A673 (cell line): ENCODE data around the gene NPRL2. TPM values are rescaled to one million over a fixed set of nuclear protein-coding genes. Genes with fewer than 3 reads are reported as not detected.

Source experiments
- BruUV-seq: library from RNA; stranded (reverse); fragments of 400-500 nt; replicated peaks from 2 replicates; lab custom pipeline; 2021; lab: Mats Ljungman, UMichigan
- CTCF ChIA-PET: fragments of 300-600 bp; sonication (Branson Sonifier 250); formaldehyde crosslinking; loops from one replicate; lab custom pipeline; 2022; ENCODE audit warnings: antibody characterized with exemption; lab: Charles Lee
- POLR2A ChIA-PET: fragments of 300-600 bp; sonication (Branson Sonifier 250); formaldehyde crosslinking; loops from one replicate; lab custom pipeline; 2022; ENCODE audit warnings: antibody characterized with exemption; ENCODE audit not compliant: low non-redundant PET; lab: Charles Lee
- DNase-seq: peaks from one replicate; pipeline ENCODE4 v3.0.0-alpha.2; 2015; ENCODE audit warnings: low spot score
- H3K27ac ChIP-seq: fragments of 200-600 bp; sonication (generic); 2 replicates; pipeline ENCODE4 v1.5.1; 2016; ENCODE audit warnings: mixed run types, low read depth, mild to moderate bottlenecking, mixed read lengths, antibody characterized with exemption, low read length; ENCODE audit not compliant: poor library complexity, severe bottlenecking
- H3K27me3 ChIP-seq: fragments of 200-600 bp; sonication (generic); replicated peaks from 2 replicates; pipeline ENCODE4 v1.6.1; 2017; ENCODE audit warnings: mixed run types, low read depth, mild to moderate bottlenecking, mixed read lengths, antibody characterized with exemption, low read length; ENCODE audit not compliant: insufficient read depth, poor library complexity
- H3K36me3 ChIP-seq: fragments of 200-600 bp; sonication (generic); 2 replicates; pipeline ENCODE4 v1.6.1; 2016; ENCODE audit warnings: mixed run types, mild to moderate bottlenecking, mixed read lengths, antibody characterized with exemption, low read length; ENCODE audit not compliant: insufficient read depth, poor library complexity, severe bottlenecking
- H3K4me1 ChIP-seq: fragments of 200-600 bp; sonication (generic); 2 replicates; pipeline ENCODE4 v1.6.1; 2017; ENCODE audit warnings: mixed run types, mild to moderate bottlenecking, mixed read lengths, antibody characterized with exemption, low read length; ENCODE audit not compliant: insufficient read depth, poor library complexity, severe bottlenecking
- H3K4me3 ChIP-seq: fragments of 200-600 bp; sonication (generic); 2 replicates; pipeline ENCODE4 v1.5.1; 2016; ENCODE audit warnings: low read depth, mixed run types, mild to moderate bottlenecking, mixed read lengths, low read length; ENCODE audit not compliant: poor library complexity, severe bottlenecking
- H3K9me3 ChIP-seq: fragments of 200-600 bp; sonication (generic); 2 replicates; pipeline ENCODE4 v1.6.1; 2016; ENCODE audit warnings: mixed run types, low read depth, mild to moderate bottlenecking, mixed read lengths, antibody characterized with exemption, low read length; ENCODE audit not compliant: poor library complexity, severe bottlenecking
- EZH2 ChIP-seq: fragments of 200-600 bp; sonication (generic); IDR thresholded peaks from 2 replicates; pipeline ENCODE4 v1.6.1; 2017; ENCODE audit warnings: borderline replicate concordance, low read depth, mild to moderate bottlenecking, mixed read lengths, antibody characterized with exemption, low read length; ENCODE audit not compliant: poor library complexity, severe bottlenecking
- intact Hi-C: fragments of 100-400 bp; cut with micrococcal nuclease; formaldehyde crosslinking; loops from one replicate; pipeline ENCODE4 v1.10.0; 2022; ENCODE audit not compliant: unreplicated experiment
- total RNA-seq: library from RNA; stranded (reverse); gene quantifications from 2 replicates; pipeline ENCODE4 v1.2.3, GENCODE V29; 2021
- TF ChIP-seq, protein P1 (sequence below): fragments of 300-800, 200-600 bp; sonication (generic); conservative IDR thresholded peaks from 2 replicates; pipeline ENCODE4 v1.5.1; 2017; ENCODE audit warnings: low read depth, mild to moderate bottlenecking, antibody characterized with exemption, low read length, moderate library complexity, mixed read lengths

Gene NPRL2
- total RNA-seq, 1 experiment from 2014 or later: 16.0 TPM

DNA sequence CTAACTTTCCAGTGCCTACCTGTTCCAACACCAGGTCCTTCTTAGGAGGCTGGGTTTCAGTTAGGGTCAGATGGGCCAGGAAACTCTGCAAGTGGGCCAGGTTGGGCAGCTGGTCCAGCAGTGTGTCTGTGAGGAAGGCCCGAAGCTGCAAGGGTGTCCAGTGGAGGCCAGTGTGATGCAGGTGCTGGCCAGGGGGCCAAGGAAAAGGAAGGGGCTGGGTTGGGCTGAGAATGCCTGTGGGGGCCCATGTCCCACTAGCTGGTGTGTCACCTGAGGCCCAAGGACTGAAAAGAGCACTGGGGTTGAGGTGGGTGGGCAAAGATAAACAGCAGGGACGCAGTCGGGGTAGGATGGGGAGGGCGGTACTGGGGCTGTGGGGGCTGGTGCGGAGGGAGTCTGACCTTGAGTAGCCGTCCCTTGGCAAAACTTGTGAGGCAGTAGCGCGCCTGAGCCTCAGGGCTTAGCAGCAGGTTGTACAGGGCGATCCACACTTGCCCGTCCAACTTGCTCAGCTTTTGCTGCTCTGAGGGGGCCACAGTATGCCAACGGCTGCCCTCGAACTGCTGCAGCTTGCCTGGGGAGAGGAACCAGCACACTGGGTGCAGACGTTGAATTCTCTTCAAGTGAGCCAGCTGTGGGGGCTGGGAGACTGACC is 8.5 kb downstream of the NPRL2 start:
- Histone ChIP-seq H3K36me3 (no peaks in the 10 kb centered on the region), H3K4me1 (peaks cover 6% of the 10 kb centered on the region), H3K4me3 (no peak overlapping the region), H3K27ac (no peak overlapping the region), H3K27me3 (no peaks in the 10 kb centered on the region), H3K9me3 (no peaks in the 10 kb centered on the region)
- ChIA-PET POLR2A (no interaction called here), CTCF (no interaction called here)
- no TSS peak for BruUV-seq
- no peak for DNase-seq
- intact Hi-C loops: no loop called here
- no peak for TF ChIP-seq EZH2
- TF ChIP-seq, protein P1, sequence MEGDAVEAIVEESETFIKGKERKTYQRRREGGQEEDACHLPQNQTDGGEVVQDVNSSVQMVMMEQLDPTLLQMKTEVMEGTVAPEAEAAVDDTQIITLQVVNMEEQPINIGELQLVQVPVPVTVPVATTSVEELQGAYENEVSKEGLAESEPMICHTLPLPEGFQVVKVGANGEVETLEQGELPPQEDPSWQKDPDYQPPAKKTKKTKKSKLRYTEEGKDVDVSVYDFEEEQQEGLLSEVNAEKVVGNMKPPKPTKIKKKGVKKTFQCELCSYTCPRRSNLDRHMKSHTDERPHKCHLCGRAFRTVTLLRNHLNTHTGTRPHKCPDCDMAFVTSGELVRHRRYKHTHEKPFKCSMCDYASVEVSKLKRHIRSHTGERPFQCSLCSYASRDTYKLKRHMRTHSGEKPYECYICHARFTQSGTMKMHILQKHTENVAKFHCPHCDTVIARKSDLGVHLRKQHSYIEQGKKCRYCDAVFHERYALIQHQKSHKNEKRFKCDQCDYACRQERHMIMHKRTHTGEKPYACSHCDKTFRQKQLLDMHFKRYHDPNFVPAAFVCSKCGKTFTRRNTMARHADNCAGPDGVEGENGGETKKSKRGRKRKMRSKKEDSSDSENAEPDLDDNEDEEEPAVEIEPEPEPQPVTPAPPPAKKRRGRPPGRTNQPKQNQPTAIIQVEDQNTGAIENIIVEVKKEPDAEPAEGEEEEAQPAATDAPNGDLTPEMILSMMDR: no peak

DNA sequence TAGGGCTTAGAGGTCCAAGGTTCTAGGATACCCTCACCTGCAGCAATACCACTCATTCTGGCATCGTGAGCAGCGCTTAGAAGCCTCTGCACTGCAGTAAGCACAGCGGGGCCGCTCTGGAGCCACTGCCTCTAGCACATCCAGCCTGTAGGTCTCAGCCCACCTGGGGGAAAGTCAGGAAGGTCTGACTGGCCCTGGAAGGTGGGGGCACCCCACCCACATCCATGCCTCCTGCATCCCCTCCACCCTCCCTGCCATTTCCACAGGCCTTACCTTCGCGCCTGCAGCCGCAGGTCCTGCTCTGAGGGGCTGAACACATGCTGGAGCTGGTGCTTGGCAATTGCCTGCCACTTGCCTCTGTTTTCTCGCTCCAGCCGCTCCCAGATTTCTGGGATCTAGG is 9.0 kb downstream of the NPRL2 start:
- no peak for TF ChIP-seq EZH2
- TF ChIP-seq, protein P1: no peak
- no peak for DNase-seq
- H3K27ac ChIP-seq: no peak overlapping the region
- ChIA-PET CTCF (no interaction called here), POLR2A (no interaction called here)
- H3K27me3 ChIP-seq: no peaks in the 10 kb centered on the region
- H3K9me3 ChIP-seq: no peaks in the 10 kb centered on the region
- H3K4me1 ChIP-seq: peaks cover 6% of the 10 kb centered on the region
- intact Hi-C loops: no loop called here
- no TSS peak for BruUV-seq
- H3K4me3 ChIP-seq: no peak overlapping the region
- H3K36me3 ChIP-seq: no peaks in the 10 kb centered on the region

DNA sequence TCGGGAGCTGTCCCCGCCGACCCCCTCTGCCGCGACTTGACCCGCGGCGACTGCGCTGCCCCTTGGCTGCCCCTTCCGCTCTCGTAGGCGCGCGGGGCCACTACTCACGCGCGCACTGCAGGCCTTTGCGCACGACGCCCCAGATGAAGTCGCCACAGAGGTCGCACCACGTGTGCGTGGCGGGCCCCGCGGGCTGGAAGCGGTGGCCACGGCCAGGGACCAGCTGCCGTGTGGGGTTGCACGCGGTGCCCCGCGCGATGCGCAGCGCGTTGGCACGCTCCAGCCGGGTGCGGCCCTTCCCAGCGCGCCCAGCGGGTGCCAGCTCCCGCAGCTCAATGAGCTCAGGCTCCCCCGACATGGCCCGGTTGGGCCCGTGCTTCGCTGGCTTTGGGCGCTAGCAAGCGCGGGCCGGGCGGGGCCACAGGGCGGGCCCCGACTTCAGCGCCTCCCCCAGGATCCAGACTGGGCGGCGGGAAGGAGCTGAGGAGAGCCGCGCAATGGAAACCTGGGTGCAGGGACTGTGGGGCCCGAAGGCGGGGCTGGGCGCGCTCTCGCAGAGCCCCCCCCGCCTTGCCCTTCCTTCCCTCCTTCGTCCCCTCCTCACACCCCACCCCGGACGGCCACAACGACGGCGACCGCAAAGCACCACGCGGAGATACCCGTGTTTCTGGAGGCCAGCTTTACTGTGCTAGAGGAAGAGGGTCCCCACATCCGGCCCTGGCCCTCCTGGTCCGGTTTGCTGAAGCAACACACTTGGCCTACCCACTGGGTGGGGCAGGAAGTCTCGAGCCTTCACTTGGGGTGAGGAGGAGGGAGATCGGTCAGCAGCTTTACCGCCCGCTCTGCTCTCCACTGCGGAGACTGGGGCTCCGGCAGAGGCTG is 9.9 kb downstream of the NPRL2 start, which contains the start of gene RASSF1:
TSS of gene RASSF1 (minus strand) at position 389 of the 882 bp plus-strand sequence. CDS start at position 358, 31 bp downstream.
- Histone ChIP-seq H3K4me1 (peaks cover 2% of the 10 kb centered on the region), H3K4me3 (no peak within 1 kb of the TSS), H3K36me3 (no peaks in the 10 kb centered on the region), H3K9me3 (no peaks in the 10 kb centered on the region), H3K27me3 (no peaks in the 10 kb centered on the region), H3K27ac (no peak within 1 kb of the TSS)
- ChIA-PET CTCF (no interaction called here), POLR2A (no interaction called here)
- no peak for DNase-seq
- TF ChIP-seq, protein P1: no peak
- no peak for TF ChIP-seq EZH2
- intact Hi-C loops: no loop called here
- BruUV-seq: no TSS peak
